ENCODE results near the gene TSGA10IP. TPM values are rescaled to one million over a fixed set of nuclear protein-coding genes. Genes with fewer than 3 reads are reported as not detected.
A peak's percentile ranks its signal among the peaks of the same experiment; 100 is the strongest.

The TSGA10IP gene
- polyA plus RNA-seq, 1 donor (not counting 4 experiments of a cell fraction or from before 2014, with no cell fraction given) = not detected

- Histone ChIP-seq H2AFZ (ENCODE audit: control insufficient read depth, low read length) (peak overlapping the region; percentile 36), H3K9me1 (ENCODE audit: control insufficient read depth, extremely low read depth, insufficient read depth, low read length) (no peaks in the 10 kb centered on the region), H4K20me1 (ENCODE audit: control insufficient read depth, extremely low read depth, insufficient read depth, low read length) (no peaks in the 10 kb centered on the region), H3K9ac (ENCODE audit: control insufficient read depth, extremely low read depth, insufficient read depth, low read length) (peak overlapping the region; percentile 64), H3K4me1 (ENCODE audit: control insufficient read depth, extremely low read depth, insufficient read depth, low read length) (peaks cover 44% of the 10 kb centered on the region), H3K27me3 (ENCODE audit: control insufficient read depth, extremely low read depth, insufficient read depth, low read length) (no peaks in the 10 kb centered on the region), H3K4me2 (ENCODE audit: control insufficient read depth, extremely low read depth, insufficient read depth, low read depth, low read length) (peak overlapping the region; percentile 52), H3K36me3 (ENCODE audit: control insufficient read depth in 2 of 2, extremely low read depth in 1 of 2, insufficient read depth in 2 of 2, low read length in 2 of 2) (peaks cover 1 to 9% of the 10 kb centered on the region in 2 experiments), H3K4me3 (ENCODE audit: control insufficient read depth in 2 of 3, extremely low read depth in 1 of 3, insufficient read depth in 2 of 3, low read depth in 1 of 3, low read length in 3 of 3) (no peak overlapping the region), H3K27ac (ENCODE audit: control insufficient read depth, insufficient read depth, low read length) (peak overlapping the region; percentile 74), H3K79me2 (ENCODE audit: control insufficient read depth, insufficient read depth, low read length) (peaks cover 28% of the 10 kb centered on the region), H3K9me3 (ENCODE audit: control insufficient read depth, low read depth, low read length) (no peaks in the 10 kb centered on the region)
- dilution Hi-C loops (cut with MboI; ENCODE audit: extremely low pct_ligation_motif_present, low sequenced_read_pairs) = no loop called here
- FAIRE-seq (no peak), DNase-seq (ENCODE audit: low read depth, low spot score) (no peak)
- TF ChIP-seq EZH2 (IDR thresholded peaks at IDR 0.05; ENCODE audit: low read length) = no peak
- TF ChIP-seq, protein P1, sequence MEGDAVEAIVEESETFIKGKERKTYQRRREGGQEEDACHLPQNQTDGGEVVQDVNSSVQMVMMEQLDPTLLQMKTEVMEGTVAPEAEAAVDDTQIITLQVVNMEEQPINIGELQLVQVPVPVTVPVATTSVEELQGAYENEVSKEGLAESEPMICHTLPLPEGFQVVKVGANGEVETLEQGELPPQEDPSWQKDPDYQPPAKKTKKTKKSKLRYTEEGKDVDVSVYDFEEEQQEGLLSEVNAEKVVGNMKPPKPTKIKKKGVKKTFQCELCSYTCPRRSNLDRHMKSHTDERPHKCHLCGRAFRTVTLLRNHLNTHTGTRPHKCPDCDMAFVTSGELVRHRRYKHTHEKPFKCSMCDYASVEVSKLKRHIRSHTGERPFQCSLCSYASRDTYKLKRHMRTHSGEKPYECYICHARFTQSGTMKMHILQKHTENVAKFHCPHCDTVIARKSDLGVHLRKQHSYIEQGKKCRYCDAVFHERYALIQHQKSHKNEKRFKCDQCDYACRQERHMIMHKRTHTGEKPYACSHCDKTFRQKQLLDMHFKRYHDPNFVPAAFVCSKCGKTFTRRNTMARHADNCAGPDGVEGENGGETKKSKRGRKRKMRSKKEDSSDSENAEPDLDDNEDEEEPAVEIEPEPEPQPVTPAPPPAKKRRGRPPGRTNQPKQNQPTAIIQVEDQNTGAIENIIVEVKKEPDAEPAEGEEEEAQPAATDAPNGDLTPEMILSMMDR (optimal IDR thresholded peaks at IDR 0.05 in 1 of 3, IDR thresholded peaks at IDR 0.05 in 1 of 3, conservative IDR thresholded peaks at IDR 0.05 in 1 of 3; ENCODE audit: extremely low read depth in 1 of 3, insufficient read depth in 2 of 3, low read length in 3 of 3) = no peak
Measured at GRCh38 chr11:65903068-65903481, 42.2 kb upstream of the TSGA10IP start.

DNA sequence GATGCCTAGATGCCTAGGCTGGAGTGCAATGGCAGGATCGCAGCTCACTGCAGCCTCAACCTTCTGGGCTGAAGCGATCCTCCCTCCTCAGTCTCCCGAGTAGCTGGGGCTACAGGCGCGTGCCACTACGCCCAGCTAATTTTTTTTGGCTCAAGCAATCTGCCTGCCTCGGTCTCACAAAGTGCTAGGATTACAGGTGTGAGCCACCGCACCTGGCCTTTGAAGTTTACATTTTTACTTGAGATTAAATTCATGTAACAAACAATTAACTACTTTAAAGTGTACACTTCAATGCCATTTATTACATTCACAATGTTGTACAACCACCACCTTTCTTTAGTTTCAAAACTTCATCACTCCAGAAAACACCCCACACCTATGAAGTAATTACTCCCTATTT, 41.6 kb upstream of the TSGA10IP start:
- peaks cover 22% of the 10 kb centered on the region for H3K79me2 ChIP-seq (ENCODE audit: control insufficient read depth, insufficient read depth, low read length)
- H3K4me3 ChIP-seq (ENCODE audit: control insufficient read depth in 2 of 3, extremely low read depth in 1 of 3, insufficient read depth in 2 of 3, low read depth in 1 of 3, low read length in 3 of 3) = no peak overlapping the region
- no peak for FAIRE-seq
- H2AFZ ChIP-seq (ENCODE audit: control insufficient read depth, low read length) = no peak overlapping the region
- peak overlapping the region; percentile 52 for H3K4me2 ChIP-seq (ENCODE audit: control insufficient read depth, extremely low read depth, insufficient read depth, low read depth, low read length)
- TF ChIP-seq, protein P1 (optimal IDR thresholded peaks at IDR 0.05 in 1 of 3, IDR thresholded peaks at IDR 0.05 in 1 of 3, conservative IDR thresholded peaks at IDR 0.05 in 1 of 3; ENCODE audit: extremely low read depth in 1 of 3, insufficient read depth in 2 of 3, low read length in 3 of 3) = no peak
- TF ChIP-seq EZH2 (IDR thresholded peaks at IDR 0.05; ENCODE audit: low read length) = no peak
- dilution Hi-C loops (cut with MboI; ENCODE audit: extremely low pct_ligation_motif_present, low sequenced_read_pairs) = no loop called here
- no peaks in the 10 kb centered on the region for H3K9me1 ChIP-seq (ENCODE audit: control insufficient read depth, extremely low read depth, insufficient read depth, low read length)
- H3K4me1 ChIP-seq (ENCODE audit: control insufficient read depth, extremely low read depth, insufficient read depth, low read length) = peaks cover 39% of the 10 kb centered on the region
- H3K27me3 ChIP-seq (ENCODE audit: control insufficient read depth, extremely low read depth, insufficient read depth, low read length) = no peaks in the 10 kb centered on the region
- peak overlapping the region; percentile 74 for H3K27ac ChIP-seq (ENCODE audit: control insufficient read depth, insufficient read depth, low read length)
- peak overlapping the region; percentile 64 for H3K9ac ChIP-seq (ENCODE audit: control insufficient read depth, extremely low read depth, insufficient read depth, low read length)
- H4K20me1 ChIP-seq (ENCODE audit: control insufficient read depth, extremely low read depth, insufficient read depth, low read length) = no peaks in the 10 kb centered on the region
- no peak for DNase-seq (ENCODE audit: low read depth, low spot score)
- no peaks in the 10 kb centered on the region for H3K9me3 ChIP-seq (ENCODE audit: control insufficient read depth, low read depth, low read length)
- peaks cover 0 to 3% of the 10 kb centered on the region in 2 experiments for H3K36me3 ChIP-seq (ENCODE audit: control insufficient read depth in 2 of 2, extremely low read depth in 1 of 2, insufficient read depth in 2 of 2, low read length in 2 of 2)

Measured in keratinocyte (primary cell).